Suprapubic skin (tissue), 4 donors: ENCODE results near the gene GRB10.

Experiments
- CTCF ChIP-seq, 2 donors: fragments of 200-600 bp in 1 of 2; fragments of 450-650 bp in 1 of 2; sonication (generic) in 1 of 2; IDR thresholded peaks; one replicate each; pipeline ENCODE4 v1.5.1; 2016 to 2019; ENCODE audit warnings: antibody characterized with exemption in 2 of 2, mild to moderate bottlenecking in 1 of 2, moderate library complexity in 1 of 2
- EP300 ChIP-seq: sonication (generic); formaldehyde crosslinking; IDR thresholded peaks from one replicate; pipeline ENCODE4 v1.6.1; 2017; ENCODE audit warnings: antibody characterized with exemption
- POLR2A ChIP-seq, 2 donors: fragments of 450-650 bp; IDR thresholded peaks; one replicate each; pipeline ENCODE4 v1.6.1; 2017; ENCODE audit warnings: antibody characterized with exemption in 2 of 2, mild to moderate bottlenecking in 2 of 2, moderate library complexity in 2 of 2
- POLR2AphosphoS5 ChIP-seq, 3 donors: sonication (generic); formaldehyde crosslinking; IDR thresholded peaks; one replicate each; pipeline ENCODE4 v1.6.1; 2017; ENCODE audit warnings: antibody characterized with exemption in 3 of 3

- TF ChIP-seq CTCF (IDR thresholded peaks at IDR 0.05) (no peak), POLR2AphosphoS5 (IDR thresholded peaks at IDR 0.05) (no peak), EP300 (no peak), POLR2A (IDR thresholded peaks at IDR 0.05) (no peak)
Observed at GRCh38 chr7:50739744-50740435, 42.8 kb downstream of the GRB10 start.
